CD14-positive monocyte (primary cell): ENCODE results near the gene FRMD4A. TPM values are rescaled to one million over a fixed set of nuclear protein-coding genes. Genes with fewer than 3 reads are reported as not detected.

ENCODE experiments used
- DNase-seq, 3 donors: peaks; one replicate each; pipeline ENCODE4 v3.0.0-alpha.2; 2011 to 2022
- H2AFZ ChIP-seq: 2 replicates; pipeline ENCODE4 v1.6.0; 2012; ENCODE audit warnings: mild to moderate bottlenecking, low read depth, low read length, inconsistent platforms; ENCODE audit not compliant: insufficient read depth, poor library complexity, severe bottlenecking
- H3K27ac ChIP-seq, 2 donors: 1 replicate in 1 of 2; 2 replicates in 1 of 2; pipeline ENCODE4 v1.5.1; 2012 to 2013; ENCODE audit warnings: low read length in 2 of 2, control low read depth in 1 of 2, inconsistent platforms in 1 of 2, low read depth in 1 of 2, mild to moderate bottlenecking in 1 of 2
- H3K27me3 ChIP-seq, 2 donors: one replicate each; pipeline versions ENCODE4 v1.6.0 to v1.6.1; 2011 to 2013; ENCODE audit warnings: low read length in 2 of 2; ENCODE audit not compliant: control insufficient read depth in 2 of 2, insufficient read depth in 2 of 2
- H3K36me3 ChIP-seq, 2 donors: replicated peaks in 1 of 2; 1 replicate in 1 of 2; 2 replicates in 1 of 2; pipeline versions ENCODE4 v1.5.1 to v1.6.1; 2012 to 2013; ENCODE audit warnings: low read length in 2 of 2, control low read depth in 1 of 2, inconsistent platforms in 1 of 2, mild to moderate bottlenecking in 1 of 2; ENCODE audit not compliant: insufficient read depth in 2 of 2, control insufficient read depth in 1 of 2
- H3K4me1 ChIP-seq, 2 donors: 1 replicate in 1 of 2; 2 replicates in 1 of 2; pipeline versions ENCODE4 v1.5.1 to v1.6.1; 2012 to 2013; ENCODE audit warnings: low read length in 2 of 2, control low read depth in 1 of 2, inconsistent platforms in 1 of 2, mild to moderate bottlenecking in 1 of 2, moderate library complexity in 1 of 2; ENCODE audit not compliant: insufficient read depth in 2 of 2, control insufficient read depth in 1 of 2
- H3K4me2 ChIP-seq: replicated peaks from 2 replicates; pipeline ENCODE3; 2012; ENCODE audit warnings: low read length, moderate library complexity, mild to moderate bottlenecking; ENCODE audit not compliant: poor library complexity, severe bottlenecking; ENCODE audit errors: extremely low read depth
- H3K4me3 ChIP-seq, 3 experiments: fragments of 200-600 bp in 1 of 3; sonication (generic) in 1 of 3; replicated peaks in 1 of 3; 1 replicate in 2 of 3; 2 replicates in 1 of 3; pipeline ENCODE4 v1.5.1; 2011 to 2013; ENCODE audit warnings: low read length in 3 of 3, mild to moderate bottlenecking in 3 of 3, control low read depth in 2 of 3, low read depth in 2 of 3, inconsistent platforms in 1 of 3, moderate library complexity in 1 of 3
- H3K79me2 ChIP-seq: 2 replicates; pipeline ENCODE4 v1.6.0; 2012; ENCODE audit warnings: mild to moderate bottlenecking, control low read depth, inconsistent platforms, low read length, moderate library complexity; ENCODE audit not compliant: insufficient read depth
- H3K9ac ChIP-seq: 2 replicates; pipeline ENCODE4 v1.6.0; 2017; ENCODE audit warnings: low read length, mild to moderate bottlenecking; ENCODE audit not compliant: insufficient read depth, poor library complexity, severe bottlenecking
- H3K9me3 ChIP-seq, 2 donors: replicated peaks in 1 of 2; 1 replicate in 1 of 2; 2 replicates in 1 of 2; pipeline versions ENCODE4 v1.5.1 to v1.6.1; 2012 to 2013; ENCODE audit warnings: low read length in 2 of 2, control low read depth in 1 of 2; ENCODE audit not compliant: control insufficient read depth in 1 of 2, insufficient read depth in 1 of 2
- H4K20me1 ChIP-seq: 2 replicates; pipeline ENCODE4 v1.6.0; 2012; ENCODE audit warnings: mild to moderate bottlenecking, low read length, control low read depth, moderate library complexity; ENCODE audit not compliant: insufficient read depth
- H3K27ac Mint-ChIP-seq, 7 donors: one replicate each; pipeline ENCODE4 v1.8.0; 2020; ENCODE audit warnings: mild to moderate bottlenecking in 7 of 7, mixed read lengths in 7 of 7, moderate library complexity in 6 of 7, inconsistent platforms in 2 of 7
- H3K27me3 Mint-ChIP-seq, 3 donors: one replicate each; pipeline ENCODE4 v1.8.0; 2021 to 2022; ENCODE audit warnings: low read depth in 3 of 3, mild to moderate bottlenecking in 3 of 3, mixed read lengths in 3 of 3, moderate library complexity in 3 of 3, inconsistent platforms in 1 of 3
- H3K36me3 Mint-ChIP-seq, 2 donors: one replicate each; pipeline ENCODE4 v1.8.0; 2020; ENCODE audit warnings: mixed read lengths in 2 of 2, inconsistent platforms in 1 of 2, mild to moderate bottlenecking in 1 of 2
- H3K4me1 Mint-ChIP-seq: one replicate; pipeline ENCODE4 v1.8.0; 2020; ENCODE audit warnings: mild to moderate bottlenecking, mixed read lengths
- H3K4me3 Mint-ChIP-seq, 2 donors: one replicate each; pipeline ENCODE4 v1.8.0; 2020; ENCODE audit warnings: mild to moderate bottlenecking in 2 of 2, mixed read lengths in 2 of 2, moderate library complexity in 1 of 2
- H3K9me3 Mint-ChIP-seq, 7 donors: one replicate each; pipeline ENCODE4 v1.8.0; 2020 to 2022; ENCODE audit warnings: mixed read lengths in 7 of 7, mild to moderate bottlenecking in 6 of 7, moderate library complexity in 6 of 7, inconsistent platforms in 2 of 7
- WGBS: methylation state at CpG from one replicate; pipeline ENCODE4 v1.1.5; 2013; ENCODE audit warnings: missing lambda C conversion rate; ENCODE audit not compliant: insufficient coverage; 5-methylcytosine and 5-hydroxymethylcytosine counted together
- intact Hi-C, 2 donors: fragments of 100-400 bp; cut with micrococcal nuclease; formaldehyde crosslinking; loops; one replicate each; pipeline versions ENCODE4 v1.15.0 to v1.15.1; 2023
- polyA plus RNA-seq, 3 donors: library from polyadenylated mRNA; depleted of rRNA in 1 of 3; unstranded in 2 of 3; stranded (reverse) in 1 of 3; fragments of 300-500 nt in 2 of 3; fragments of >200 nt in 1 of 3; fragmentation: Illumina TruSeq in 2 of 3; gene quantifications; 1 replicate in 2 of 3; 2 replicates in 1 of 3; pipeline ENCODE4 v1.2.3, GENCODE V29; 2012 to 2021
- TF ChIP-seq, protein P1 (sequence below): fragments of 200-600 bp; IDR thresholded peaks from one replicate; pipeline ENCODE4 v1.8.0; 2022; ENCODE audit warnings: antibody characterized with exemption, mild to moderate bottlenecking

Gene FRMD4A
- polyA plus RNA-seq, 3 donors, result 0.12 TPM; not detected in 2

DNA sequence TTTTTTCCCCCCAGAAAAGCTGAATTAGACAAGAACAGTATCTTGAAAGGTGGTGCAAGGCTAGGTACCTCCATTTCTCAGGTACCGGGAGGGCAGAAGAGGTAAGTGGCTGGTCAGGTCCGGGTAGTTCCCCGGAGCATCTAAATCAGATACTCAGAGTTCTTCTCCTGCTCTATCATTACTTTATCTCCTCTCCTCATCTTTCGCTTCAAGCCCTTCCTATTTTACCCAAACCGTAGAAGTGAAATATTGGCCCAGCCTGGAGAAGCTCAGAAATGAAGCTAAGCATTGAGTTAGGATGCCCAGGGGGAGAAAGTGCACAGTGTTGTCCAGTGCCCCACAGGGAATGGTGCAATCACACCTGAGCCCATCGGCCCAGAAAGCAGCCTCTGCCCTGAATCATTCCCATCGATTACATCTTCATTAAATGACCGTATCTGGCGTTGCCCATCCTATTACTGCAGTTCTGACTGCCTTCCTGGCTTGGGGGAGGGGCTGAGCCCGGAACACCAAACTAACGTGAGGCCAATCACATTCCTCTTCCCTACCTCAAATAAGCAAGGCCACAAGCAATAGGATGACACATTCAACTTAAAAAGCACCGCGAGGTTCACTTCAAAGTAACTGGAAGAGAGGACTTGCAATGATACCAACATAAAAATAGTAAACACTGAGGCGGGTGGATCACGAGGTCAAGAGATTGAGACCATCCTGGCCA is 627.5 kb downstream of the FRMD4A start:
- Mint-ChIP-seq H3K4me1 (peaks cover 40% of the 10 kb centered on the region), H3K4me3 (no peak overlapping the region), H3K27ac (peak overlapping the region in 1 of 7 donors; percentile 13), H3K9me3 (no peaks in the 10 kb centered on the region), H3K36me3 (no peaks in the 10 kb centered on the region), H3K27me3 (peaks cover 3 to 22% (median 6%) of the 10 kb centered on the region in 3 donors)
- TF ChIP-seq, protein P1, sequence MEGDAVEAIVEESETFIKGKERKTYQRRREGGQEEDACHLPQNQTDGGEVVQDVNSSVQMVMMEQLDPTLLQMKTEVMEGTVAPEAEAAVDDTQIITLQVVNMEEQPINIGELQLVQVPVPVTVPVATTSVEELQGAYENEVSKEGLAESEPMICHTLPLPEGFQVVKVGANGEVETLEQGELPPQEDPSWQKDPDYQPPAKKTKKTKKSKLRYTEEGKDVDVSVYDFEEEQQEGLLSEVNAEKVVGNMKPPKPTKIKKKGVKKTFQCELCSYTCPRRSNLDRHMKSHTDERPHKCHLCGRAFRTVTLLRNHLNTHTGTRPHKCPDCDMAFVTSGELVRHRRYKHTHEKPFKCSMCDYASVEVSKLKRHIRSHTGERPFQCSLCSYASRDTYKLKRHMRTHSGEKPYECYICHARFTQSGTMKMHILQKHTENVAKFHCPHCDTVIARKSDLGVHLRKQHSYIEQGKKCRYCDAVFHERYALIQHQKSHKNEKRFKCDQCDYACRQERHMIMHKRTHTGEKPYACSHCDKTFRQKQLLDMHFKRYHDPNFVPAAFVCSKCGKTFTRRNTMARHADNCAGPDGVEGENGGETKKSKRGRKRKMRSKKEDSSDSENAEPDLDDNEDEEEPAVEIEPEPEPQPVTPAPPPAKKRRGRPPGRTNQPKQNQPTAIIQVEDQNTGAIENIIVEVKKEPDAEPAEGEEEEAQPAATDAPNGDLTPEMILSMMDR, result no peak
- H3K4me2 ChIP-seq, result no peak overlapping the region
- 94% methylated on average over 6 of the region's 15 CpGs for WGBS
- no peak overlapping the region for H3K27ac ChIP-seq
- H3K9ac ChIP-seq, result no peak overlapping the region
- peaks cover 27 to 32% of the 10 kb centered on the region in 2 donors for H3K4me1 ChIP-seq
- no peaks in the 10 kb centered on the region for H3K9me3 ChIP-seq
- no peaks in the 10 kb centered on the region for H3K27me3 ChIP-seq
- H4K20me1 ChIP-seq, result no peaks in the 10 kb centered on the region
- no peak for DNase-seq
- no peak overlapping the region for H3K4me3 ChIP-seq
- no peaks in the 10 kb centered on the region for H3K36me3 ChIP-seq
- H3K79me2 ChIP-seq, result no peaks in the 10 kb centered on the region
- H2AFZ ChIP-seq, result no peak overlapping the region
- intact Hi-C loops, result no loop called here

DNA sequence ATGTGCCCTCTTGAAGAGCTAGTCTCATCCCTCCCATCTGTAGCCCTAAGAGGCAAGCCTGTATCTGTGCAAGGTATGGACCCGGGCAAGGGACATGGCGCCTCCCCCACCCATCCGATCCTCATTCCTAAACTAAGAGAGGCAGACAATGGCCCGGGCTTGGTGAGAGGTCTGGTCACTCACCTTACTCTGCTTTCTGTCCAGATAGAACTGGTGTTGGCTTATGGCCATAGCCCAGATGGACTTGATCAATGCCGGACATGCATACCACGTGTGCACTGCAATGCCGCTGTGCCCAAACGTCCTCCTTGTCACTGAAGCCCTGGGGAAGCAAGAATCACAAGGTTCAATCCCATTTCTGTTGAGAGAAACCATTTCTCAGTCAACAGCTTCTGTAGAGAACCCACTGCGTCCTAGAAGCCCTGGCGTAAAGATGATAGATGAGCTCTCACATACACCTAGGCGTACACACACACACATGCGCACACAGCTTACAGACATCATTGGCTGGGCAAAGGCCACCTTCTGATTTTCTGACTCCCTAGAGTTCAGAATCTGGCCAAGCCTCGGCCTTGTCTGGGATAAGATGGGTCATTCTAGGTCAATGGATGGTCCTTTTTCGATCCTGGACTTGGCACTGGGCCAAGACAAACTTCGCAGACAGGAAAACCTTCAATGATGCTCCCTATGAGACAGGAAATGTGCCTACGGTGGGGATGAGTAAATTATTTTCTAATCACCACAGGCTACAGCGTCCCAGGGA is 629.4 kb downstream of the FRMD4A start:
- no peak overlapping the region for H2AFZ ChIP-seq
- no peak overlapping the region for H3K4me3 ChIP-seq
- no peaks in the 10 kb centered on the region for H3K36me3 ChIP-seq
- TF ChIP-seq, protein P1, result no peak
- H4K20me1 ChIP-seq, result no peaks in the 10 kb centered on the region
- no peak overlapping the region for H3K27ac ChIP-seq
- H3K4me1 ChIP-seq, result peaks cover 16 to 17% of the 10 kb centered on the region in 2 donors
- Mint-ChIP-seq H3K9me3 (no peaks in the 10 kb centered on the region), H3K36me3 (no peaks in the 10 kb centered on the region), H3K27me3 (peaks cover 1 to 6% (median 3%) of the 10 kb centered on the region in 3 donors), H3K27ac (no peak overlapping the region), H3K4me1 (peaks cover 21% of the 10 kb centered on the region), H3K4me3 (no peak overlapping the region)
- no peak overlapping the region for H3K4me2 ChIP-seq
- H3K27me3 ChIP-seq, result no peaks in the 10 kb centered on the region
- H3K9me3 ChIP-seq, result no peaks in the 10 kb centered on the region
- intact Hi-C loops, result no loop called here
- WGBS, result 100% methylated on average over 11 of the region's 17 CpGs
- no peak for DNase-seq
- H3K9ac ChIP-seq, result no peak overlapping the region
- no peaks in the 10 kb centered on the region for H3K79me2 ChIP-seq
